ENCODE results near the gene EBF4.
"Not testable (repeated sequence)": the region's sequence is repeated elsewhere in the genome, so short reads cannot be mapped to it uniquely, and the experiment has no call there.

EBF4 gene

GRCh38 chr20:2762578-2763131 is 70.1 kb downstream of the EBF4 start:
- Histone ChIP-seq H3K4me3 (ENCODE audit: low read length) (no peak overlapping the region), H3K4me1 (ENCODE audit: low read length) (no peaks in the 10 kb centered on the region), H3K4me2 (ENCODE audit: low read length) (no peak overlapping the region), H4K20me1 (ENCODE audit: insufficient read depth, low read length) (no peaks in the 10 kb centered on the region), H3K9ac (ENCODE audit: low read length) (no peak overlapping the region), H3K9me3 (ENCODE audit: insufficient read depth, low read length) (no peaks in the 10 kb centered on the region), H2AFZ (ENCODE audit: low read depth, low read length) (no peak overlapping the region), H3K36me3 (replicated peaks; ENCODE audit: low read depth, low read length) (no peaks in the 10 kb centered on the region), H3K27ac (ENCODE audit: low read length) (no peak overlapping the region), H3K27me3 (ENCODE audit: low read depth, low read length) (peaks cover 14% of the 10 kb centered on the region), H3K79me2 (ENCODE audit: low read length) (no peaks in the 10 kb centered on the region)
- no peak for TF ChIP-seq EZH2phosphoT487 (IDR thresholded peaks at IDR 0.05; ENCODE audit: low read depth)
- TF ChIP-seq, protein P1, sequence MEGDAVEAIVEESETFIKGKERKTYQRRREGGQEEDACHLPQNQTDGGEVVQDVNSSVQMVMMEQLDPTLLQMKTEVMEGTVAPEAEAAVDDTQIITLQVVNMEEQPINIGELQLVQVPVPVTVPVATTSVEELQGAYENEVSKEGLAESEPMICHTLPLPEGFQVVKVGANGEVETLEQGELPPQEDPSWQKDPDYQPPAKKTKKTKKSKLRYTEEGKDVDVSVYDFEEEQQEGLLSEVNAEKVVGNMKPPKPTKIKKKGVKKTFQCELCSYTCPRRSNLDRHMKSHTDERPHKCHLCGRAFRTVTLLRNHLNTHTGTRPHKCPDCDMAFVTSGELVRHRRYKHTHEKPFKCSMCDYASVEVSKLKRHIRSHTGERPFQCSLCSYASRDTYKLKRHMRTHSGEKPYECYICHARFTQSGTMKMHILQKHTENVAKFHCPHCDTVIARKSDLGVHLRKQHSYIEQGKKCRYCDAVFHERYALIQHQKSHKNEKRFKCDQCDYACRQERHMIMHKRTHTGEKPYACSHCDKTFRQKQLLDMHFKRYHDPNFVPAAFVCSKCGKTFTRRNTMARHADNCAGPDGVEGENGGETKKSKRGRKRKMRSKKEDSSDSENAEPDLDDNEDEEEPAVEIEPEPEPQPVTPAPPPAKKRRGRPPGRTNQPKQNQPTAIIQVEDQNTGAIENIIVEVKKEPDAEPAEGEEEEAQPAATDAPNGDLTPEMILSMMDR (IDR thresholded peaks at IDR 0.05; ENCODE audit: low read depth, low read length): no peak

DNA sequence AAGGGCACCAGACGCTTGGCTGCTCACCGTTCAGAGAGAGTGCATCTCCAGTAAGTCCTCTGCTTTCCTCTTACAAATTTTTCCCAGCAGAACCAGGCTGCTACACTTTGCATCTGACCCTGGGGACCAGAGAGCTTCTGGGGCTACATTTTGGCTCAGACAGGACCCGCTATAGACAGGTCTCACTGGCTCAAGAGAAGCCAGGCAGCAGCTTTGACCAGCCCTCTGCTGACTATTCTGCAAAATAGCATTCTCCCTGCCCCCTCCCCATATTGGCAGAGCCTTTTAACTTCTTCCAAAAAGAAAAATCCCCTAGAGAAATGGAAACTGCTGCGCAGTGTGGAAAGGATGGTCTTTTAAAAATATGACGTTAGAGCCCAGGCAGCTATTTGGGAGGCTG is 70.6 kb downstream of the EBF4 start:
- Histone ChIP-seq H3K27me3 (ENCODE audit: low read depth, low read length) (peaks cover 20% of the 10 kb centered on the region), H2AFZ (ENCODE audit: low read depth, low read length) (no peak overlapping the region), H4K20me1 (ENCODE audit: insufficient read depth, low read length) (no peaks in the 10 kb centered on the region), H3K79me2 (ENCODE audit: low read length) (no peaks in the 10 kb centered on the region), H3K36me3 (replicated peaks; ENCODE audit: low read depth, low read length) (no peaks in the 10 kb centered on the region), H3K4me3 (ENCODE audit: low read length) (no peak overlapping the region), H3K9ac (ENCODE audit: low read length) (no peak overlapping the region), H3K4me1 (ENCODE audit: low read length) (no peaks in the 10 kb centered on the region), H3K27ac (ENCODE audit: low read length) (no peak overlapping the region), H3K4me2 (ENCODE audit: low read length) (no peak overlapping the region), H3K9me3 (ENCODE audit: insufficient read depth, low read length) (no peaks in the 10 kb centered on the region)
- TF ChIP-seq EZH2phosphoT487 (IDR thresholded peaks at IDR 0.05; ENCODE audit: low read depth): no peak
- TF ChIP-seq, protein P1 (IDR thresholded peaks at IDR 0.05; ENCODE audit: low read depth, low read length): no peak

DNA sequence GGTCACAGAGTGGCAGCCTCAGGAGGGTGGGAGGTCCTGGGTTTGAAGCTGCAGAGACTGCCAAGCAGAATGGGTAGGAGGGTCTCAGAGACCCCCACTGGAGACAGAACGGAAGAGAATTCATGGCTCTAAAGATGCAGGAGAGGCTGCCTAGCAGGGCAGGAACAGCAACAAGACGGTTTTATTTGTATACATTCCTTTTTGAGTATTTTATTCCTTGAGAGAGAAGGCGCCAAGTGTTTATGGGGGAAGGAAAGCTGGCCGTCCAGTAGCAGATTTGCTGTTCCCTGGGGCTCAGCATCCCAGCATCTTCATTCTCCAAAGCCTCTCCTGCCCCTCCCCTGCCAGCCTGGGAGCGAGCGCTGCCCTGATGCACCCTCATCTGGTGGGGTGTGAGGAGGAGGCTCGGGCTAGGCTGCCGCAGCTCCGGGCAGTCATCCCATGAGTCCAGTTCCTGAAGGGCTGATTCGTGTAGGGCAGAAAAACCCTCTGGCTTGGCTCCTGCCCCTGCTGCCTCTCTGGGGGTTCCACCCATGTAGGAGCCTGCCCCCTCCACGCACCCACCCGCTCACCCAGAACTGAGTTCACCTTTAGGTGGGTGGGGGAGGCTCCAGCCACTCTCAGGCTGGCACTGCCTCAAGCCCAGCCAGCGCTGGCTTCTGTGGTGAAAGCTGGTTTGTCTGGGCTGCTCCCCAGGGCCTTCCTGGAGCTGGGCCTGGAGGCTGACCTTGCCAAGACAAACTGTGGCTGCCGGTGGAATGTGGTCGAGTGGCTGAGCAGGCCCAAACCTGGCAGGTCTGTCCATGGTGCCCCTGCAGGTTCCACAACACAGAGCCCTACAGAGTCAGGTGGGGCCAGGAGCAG is 75.4 kb downstream of the EBF4 start:
- no peak for TF ChIP-seq EZH2phosphoT487 (IDR thresholded peaks at IDR 0.05; ENCODE audit: low read depth)
- TF ChIP-seq, protein P1 (IDR thresholded peaks at IDR 0.05; ENCODE audit: low read depth, low read length): no peak
- H3K36me3 ChIP-seq (replicated peaks; ENCODE audit: low read depth, low read length): no peaks in the 10 kb centered on the region
- H3K4me2 ChIP-seq (ENCODE audit: low read length): no peak overlapping the region
- no peak overlapping the region for H2AFZ ChIP-seq (ENCODE audit: low read depth, low read length)
- no peak overlapping the region for H3K9ac ChIP-seq (ENCODE audit: low read length)
- no peaks in the 10 kb centered on the region for H4K20me1 ChIP-seq (ENCODE audit: insufficient read depth, low read length)
- H3K4me3 ChIP-seq (ENCODE audit: low read length): no peak overlapping the region
- H3K27me3 ChIP-seq (ENCODE audit: low read depth, low read length): peaks cover 45% of the 10 kb centered on the region
- no peaks in the 10 kb centered on the region for H3K9me3 ChIP-seq (ENCODE audit: insufficient read depth, low read length)
- no peaks in the 10 kb centered on the region for H3K79me2 ChIP-seq (ENCODE audit: low read length)
- H3K4me1 ChIP-seq (ENCODE audit: low read length): peaks cover 9% of the 10 kb centered on the region
- no peak overlapping the region for H3K27ac ChIP-seq (ENCODE audit: low read length)

DNA sequence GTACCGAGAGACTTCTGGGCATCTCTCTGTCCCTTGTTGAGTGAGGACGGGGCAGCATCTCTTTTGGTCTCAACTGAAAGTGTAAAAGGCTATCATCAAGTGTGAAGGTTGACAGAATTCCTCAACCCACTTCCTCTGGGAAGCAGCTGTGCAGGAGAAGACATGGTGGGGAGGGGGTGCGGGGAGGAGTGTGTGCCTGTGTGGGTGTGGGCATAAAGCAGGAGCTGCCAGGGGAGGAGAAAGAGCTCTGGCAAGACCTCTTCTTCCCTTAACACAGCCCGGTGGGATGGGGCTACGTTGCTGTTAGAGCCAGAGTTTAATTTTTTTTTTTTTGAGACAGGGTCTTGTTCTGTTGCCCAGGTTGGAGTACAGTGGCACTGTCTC is 76.0 kb downstream of the EBF4 start:
- Histone ChIP-seq H3K27ac (ENCODE audit: low read length) (no peak overlapping the region), H3K9ac (ENCODE audit: low read length) (no peak overlapping the region), H3K36me3 (replicated peaks; ENCODE audit: low read depth, low read length) (no peaks in the 10 kb centered on the region), H3K27me3 (ENCODE audit: low read depth, low read length) (peaks cover 41% of the 10 kb centered on the region), H2AFZ (ENCODE audit: low read depth, low read length) (no peak overlapping the region), H3K79me2 (ENCODE audit: low read length) (no peaks in the 10 kb centered on the region), H3K4me2 (ENCODE audit: low read length) (no peak overlapping the region), H3K4me3 (ENCODE audit: low read length) (no peak overlapping the region), H4K20me1 (ENCODE audit: insufficient read depth, low read length) (no peaks in the 10 kb centered on the region), H3K9me3 (ENCODE audit: insufficient read depth, low read length) (no peaks in the 10 kb centered on the region), H3K4me1 (ENCODE audit: low read length) (peaks cover 15% of the 10 kb centered on the region)
- TF ChIP-seq EZH2phosphoT487 (IDR thresholded peaks at IDR 0.05; ENCODE audit: low read depth): no peak
- TF ChIP-seq, protein P1 (IDR thresholded peaks at IDR 0.05; ENCODE audit: low read depth, low read length): no peak

GRCh38 chr20:2770091-2770490 is 77.5 kb downstream of the EBF4 start:
- H3K4me2 ChIP-seq (ENCODE audit: low read length); H3K4me3 ChIP-seq (ENCODE audit: low read length); H3K9ac ChIP-seq (ENCODE audit: low read length); H3K27ac ChIP-seq (ENCODE audit: low read length); H4K20me1 ChIP-seq (ENCODE audit: insufficient read depth, low read length); H2AFZ ChIP-seq (ENCODE audit: low read depth, low read length); H3K36me3 ChIP-seq (replicated peaks; ENCODE audit: low read depth, low read length); H3K79me2 ChIP-seq (ENCODE audit: low read length); H3K9me3 ChIP-seq (ENCODE audit: insufficient read depth, low read length): not testable (repeated sequence)
- peaks cover 34% of the 10 kb centered on the region for H3K27me3 ChIP-seq (ENCODE audit: low read depth, low read length)
- peaks cover 15% of the 10 kb centered on the region for H3K4me1 ChIP-seq (ENCODE audit: low read length)
